Camera-type eye (tissue), 1 donor: ENCODE data around the gene MCM3. TPM values are rescaled to one million over a fixed set of nuclear protein-coding genes. Genes with fewer than 3 reads are reported as not detected.

Experiments
- total RNA-seq: library from RNA; depleted of rRNA; stranded (reverse); fragments of >200 nt; gene quantifications from one replicate; pipeline ENCODE4 v1.2.3, GENCODE V29; 2014

Gene MCM3
- total RNA-seq: 63.8 TPM

DNA sequence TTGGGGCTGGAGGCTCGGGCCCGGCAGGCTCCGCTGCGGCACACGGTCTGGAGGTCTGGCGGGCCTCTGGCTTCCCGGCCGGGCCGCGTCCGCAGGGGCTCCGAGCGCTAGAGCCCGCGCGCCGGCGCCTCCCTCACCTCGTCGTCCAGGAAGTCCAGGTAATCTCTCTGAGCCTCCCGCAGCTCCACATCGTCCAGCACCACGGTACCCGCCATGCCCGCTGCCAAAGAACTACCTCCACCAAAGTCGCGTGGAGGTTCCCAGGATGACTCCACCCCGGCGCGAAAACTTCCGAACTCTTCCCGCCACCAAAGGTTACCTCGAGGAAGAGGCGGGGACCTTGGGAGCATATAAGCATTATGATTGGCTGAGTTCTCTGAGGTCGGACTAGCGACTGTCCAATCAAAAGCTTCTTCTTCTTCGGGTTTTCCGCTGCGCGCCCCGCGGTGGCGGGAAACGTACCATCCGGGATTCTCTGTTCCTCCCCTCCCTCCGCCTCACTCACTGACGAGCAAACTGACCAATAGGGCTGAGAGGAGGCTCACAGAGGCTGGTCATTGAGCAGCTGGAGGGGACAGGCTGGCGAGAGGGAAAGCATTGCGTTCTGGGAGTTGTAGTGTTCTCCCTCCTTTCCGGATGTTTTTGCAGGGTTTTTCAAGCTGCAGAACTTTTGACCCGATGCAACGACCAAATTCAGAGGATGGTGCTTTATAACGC lies at the start of gene MCM3:
TSS of gene MCM3 (minus strand) at position 283 of the 717 bp plus-strand sequence. CDS start at position 215, 68 bp downstream.

DNA sequence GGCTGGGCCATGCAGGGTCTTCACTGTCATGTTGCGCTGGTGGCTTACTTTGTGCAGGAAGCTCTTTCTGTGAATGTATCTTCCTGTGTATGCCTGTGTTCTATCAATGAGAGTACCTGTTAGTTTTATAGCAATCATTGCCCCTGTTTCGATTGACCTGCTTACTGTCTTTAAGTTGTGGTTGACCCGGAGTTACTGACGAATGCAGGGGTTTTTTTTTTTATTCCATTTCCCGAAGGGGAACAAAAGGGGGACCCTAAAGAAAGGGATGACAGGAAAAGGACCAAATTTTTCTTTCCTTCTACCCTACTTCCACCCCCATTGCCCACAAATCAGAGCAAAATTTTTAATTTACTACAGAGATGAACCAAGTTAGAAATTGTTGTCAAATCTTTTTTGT lies 40.1 kb downstream of the MCM3 start, which contains the start of gene IL17F:
TSS of gene IL17F (minus strand) at position 101 of the 400 bp plus-strand sequence. CDS start at position 30, 71 bp downstream.

Other genes starting within 250 kb of the MCM3 start
- gene PKHD1, start 197.1 kb downstream of the MCM3 start, total RNA-seq: 0.66 TPM
- not detected for gene IL17A, start 98.4 kb downstream of the MCM3 start, total RNA-seq
- not detected for gene IL17F, start 40.2 kb downstream of the MCM3 start, total RNA-seq
- 24.4 TPM for gene PAQR8, start 77.4 kb upstream of the MCM3 start, total RNA-seq
- gene EFHC1, start 135.6 kb upstream of the MCM3 start, total RNA-seq: 77.2 TPM